GM20000 (cell line): ENCODE measurements around the gene MTURN.
"Not testable (repeated sequence)": the region's sequence is repeated elsewhere in the genome, so short reads cannot be mapped to it uniquely, and the experiment has no call there.

Experiments used
- DNase-seq: peaks from one replicate; pipeline ENCODE4 v3.0.0; 2012; ENCODE audit warnings: low spot score
- CTCF ChIP-seq: IDR thresholded peaks from 2 replicates; pipeline ENCODE4 v1.5.1; 2012; ENCODE audit warnings: mild to moderate bottlenecking, control low read depth; ENCODE audit errors: extremely low read depth, missing control alignments

The MTURN gene

GRCh38 chr7:30184791-30185487 is 50.2 kb downstream of the MTURN start:
- DNase-seq: no peak
- no peak for TF ChIP-seq CTCF

- no peak for TF ChIP-seq CTCF
These were observed 50.7 kb downstream of the MTURN start for GRCh38 chr7:30185496-30185895.

GRCh38 chr7:30186725-30187124 is 51.9 kb downstream of the MTURN start:
- no peak for TF ChIP-seq CTCF
- DNase-seq: no peak

More at GRCh38 chr7:30185496-30185895, 50.7 kb downstream of the MTURN start:
- no peak for DNase-seq

- no peak for TF ChIP-seq CTCF
These were observed 52.7 kb downstream of the MTURN start for GRCh38 chr7:30187513-30187912.

GRCh38 chr7:30188381-30188780 is 53.6 kb downstream of the MTURN start:
- DNase-seq: not testable (repeated sequence)

More at GRCh38 chr7:30187513-30187912, 52.7 kb downstream of the MTURN start:
- no peak for DNase-seq

GRCh38 chr7:30188811-30189210 is 54.0 kb downstream of the MTURN start:
- TF ChIP-seq CTCF: no peak
- DNase-seq: no peak

- no peak for DNase-seq
These were observed 57.0 kb downstream of the MTURN start for GRCh38 chr7:30191809-30192208.

More at GRCh38 chr7:30191809-30192208, 57.0 kb downstream of the MTURN start:
- TF ChIP-seq CTCF: no peak
